Midbrain (tissue), 1 donor: Measurements from ENCODE around the gene TWF1.
"Not testable (repeated sequence)": the region's sequence is repeated elsewhere in the genome, so short reads cannot be mapped to it uniquely, and the experiment has no call there.

Experiments used
- DNase-seq: peaks from one replicate; lab custom pipeline; 2025; lab: John Stamatoyannopoulos, UW

TWF1 gene

GRCh38 chr12:43805860-43806736 lies at the start of gene TWF1:
TSS of gene TWF1 (minus strand) at chr12:43806317. CDS start at chr12:43806245, 72 bp downstream.
- DNase-seq, result peak; percentile 89

GRCh38 chr12:43852744-43853143 lies 46.6 kb upstream of the TWF1 start:
- no peak for DNase-seq

GRCh38 chr12:43848786-43849185 lies 42.7 kb upstream of the TWF1 start:
- no peak for DNase-seq

- DNase-seq, result no peak
These were observed 42.0 kb upstream of the TWF1 start for GRCh38 chr12:43848226-43848507.

- not testable (repeated sequence) for DNase-seq
These were observed 41.5 kb upstream of the TWF1 start for GRCh38 chr12:43847425-43848225.

- DNase-seq, result no peak
These were observed 36.1 kb upstream of the TWF1 start for GRCh38 chr12:43842259-43842658.

- no peak for DNase-seq
These were observed 35.1 kb upstream of the TWF1 start for GRCh38 chr12:43841253-43841652.

GRCh38 chr12:43840338-43840737 lies 34.2 kb upstream of the TWF1 start:
- no peak for DNase-seq

- peak; percentile 35 for DNase-seq
These were observed 30.4 kb upstream of the TWF1 start for GRCh38 chr12:43836475-43836989.

- peak; percentile 66 for DNase-seq
These were observed 29.7 kb upstream of the TWF1 start, which contains the start of gene TMEM117 for GRCh38 chr12:43835656-43836474. TSS of gene TMEM117 (plus strand) at chr12:43836081.

- DNase-seq, result peak; percentile 14
These were observed 29.1 kb upstream of the TWF1 start for GRCh38 chr12:43835264-43835655.

GRCh38 chr12:43832463-43833168 lies 26.5 kb upstream of the TWF1 start:
- DNase-seq, result no peak

- DNase-seq, result no peak
These were observed 21.0 kb upstream of the TWF1 start for GRCh38 chr12:43827093-43827492.

- no peak for DNase-seq
These were observed 20.6 kb upstream of the TWF1 start for GRCh38 chr12:43826681-43827080.

- DNase-seq, result no peak
These were observed 18.2 kb upstream of the TWF1 start for GRCh38 chr12:43824207-43824775.

GRCh38 chr12:43816168-43816567 lies 10.1 kb upstream of the TWF1 start:
- no peak for DNase-seq

GRCh38 chr12:43815416-43815815 lies 9.3 kb upstream of the TWF1 start:
- no peak for DNase-seq

GRCh38 chr12:43812926-43813325 lies 6.8 kb upstream of the TWF1 start:
- no peak for DNase-seq

GRCh38 chr12:43812057-43812456 lies 5.9 kb upstream of the TWF1 start:
- DNase-seq, result no peak

- no peak for DNase-seq
These were observed 1.3 kb upstream of the TWF1 start for GRCh38 chr12:43807386-43807785.

GRCh38 chr12:43806737-43807072 lies 588 bp upstream of the TWF1 start:
- DNase-seq, result no peak
